GM19397 (cell line): ENCODE results near the gene SNX25.
A peak's percentile ranks its signal among the peaks of the same experiment; 100 is the strongest.
"Not testable (repeated sequence)": the region's sequence is repeated elsewhere in the genome, so short reads cannot be mapped to it uniquely, and the experiment has no call there.

Experiments used
- ATAC-seq: cut with Tn5 transposase; IDR thresholded peaks from one replicate; pipeline ENCODE4 v1.9.1; 2021; ENCODE audit warnings: mild to moderate bottlenecking, moderate library complexity; ENCODE audit not compliant: unreplicated experiment

SNX25 gene

GRCh38 chr4:185332575-185333464, 123.4 kb downstream of the SNX25 start:
- peak; percentile 55 for ATAC-seq

GRCh38 chr4:185334326-185334725, 124.9 kb downstream of the SNX25 start:
- ATAC-seq: no peak

DNA sequence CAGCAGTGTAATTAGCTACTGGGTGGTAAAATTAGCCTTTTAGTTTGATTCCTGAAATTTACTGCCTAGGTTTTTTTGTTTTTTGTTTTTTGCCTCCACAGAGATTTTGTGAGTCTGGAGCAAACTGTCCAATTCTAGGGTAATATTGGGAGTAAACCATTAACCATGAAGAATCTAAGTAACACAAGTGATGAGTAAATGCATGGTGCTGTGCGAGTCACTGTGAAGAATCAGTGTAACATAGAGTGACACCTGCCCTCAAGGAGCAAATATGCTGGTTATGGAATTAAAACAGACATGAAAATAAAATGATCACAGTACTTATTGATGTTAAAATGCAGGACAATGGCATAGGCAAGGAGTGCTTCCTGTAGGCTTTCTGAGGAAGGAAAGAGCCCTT, 126.2 kb downstream of the SNX25 start:
- no peak for ATAC-seq

DNA sequence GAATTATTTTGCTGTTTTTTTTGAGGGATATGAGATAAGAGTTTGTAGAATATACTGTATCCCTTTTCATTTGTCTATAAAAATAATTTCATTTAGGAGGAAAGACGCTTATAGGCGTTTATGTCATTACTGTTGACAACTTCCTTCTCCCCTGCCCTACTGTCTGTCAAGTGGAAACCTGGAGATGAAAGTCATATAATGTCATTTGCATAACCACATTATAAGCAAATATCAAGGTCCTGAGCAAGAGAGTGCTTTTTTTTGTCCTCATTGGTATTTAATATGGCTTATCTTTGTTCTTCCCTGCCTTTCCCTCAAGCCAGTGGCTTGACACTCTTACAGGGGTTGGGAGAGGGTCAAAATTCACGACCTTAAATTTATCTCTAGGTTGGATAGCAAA, 130.5 kb downstream of the SNX25 start:
- ATAC-seq: no peak

- no peak for ATAC-seq
Measured at GRCh38 chr4:185341377-185341776, 132.0 kb downstream of the SNX25 start.

DNA sequence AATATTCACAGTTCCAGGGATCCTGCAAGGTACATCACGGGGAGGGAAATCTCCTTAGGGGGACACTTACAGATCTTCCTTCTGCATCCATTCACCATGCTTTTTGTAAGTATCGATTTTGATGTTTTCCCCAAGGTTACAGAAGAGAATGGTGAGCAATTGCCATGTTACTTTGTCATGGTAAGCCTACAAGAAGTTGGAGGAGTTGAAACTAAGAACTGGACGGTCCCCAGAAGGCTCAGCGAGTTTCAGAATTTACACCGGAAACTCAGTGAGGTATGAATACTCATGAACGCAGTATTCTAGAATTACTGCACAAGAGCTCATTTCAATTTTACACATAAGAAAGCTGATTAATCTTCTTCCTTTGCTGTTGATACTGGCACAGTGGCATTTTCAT, 132.4 kb downstream of the SNX25 start:
- peak; percentile 60 for ATAC-seq

GRCh38 chr4:185343726-185344581, 134.6 kb downstream of the SNX25 start:
- no peak for ATAC-seq

GRCh38 chr4:185344743-185345538, 135.5 kb downstream of the SNX25 start:
- peak; percentile 38 for ATAC-seq

- no peak for ATAC-seq
Measured at GRCh38 chr4:185346975-185347601, 137.7 kb downstream of the SNX25 start.

- ATAC-seq: no peak
Measured at GRCh38 chr4:185351691-185352090, 142.3 kb downstream of the SNX25 start.

DNA sequence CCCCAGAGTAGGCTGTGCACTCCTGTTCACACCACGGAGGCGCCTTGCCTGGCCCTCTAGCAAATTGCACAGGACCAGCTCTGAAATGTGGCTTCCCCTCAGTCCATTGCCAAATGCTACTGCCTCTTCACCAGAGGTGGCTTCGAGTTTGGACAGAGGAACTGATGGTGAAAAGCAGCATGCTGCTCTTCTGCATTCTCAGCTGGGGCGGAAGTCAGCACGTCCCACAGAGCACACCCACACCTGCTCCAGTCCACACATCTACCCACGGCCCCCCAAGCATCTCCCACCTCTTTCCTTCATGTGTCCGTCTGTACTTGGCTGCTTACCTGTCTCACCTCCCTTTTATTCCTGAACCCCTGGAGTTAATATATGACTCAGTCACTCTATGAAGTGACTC, 142.8 kb downstream of the SNX25 start:
- ATAC-seq: no peak

GRCh38 chr4:185352741-185353140, 143.3 kb downstream of the SNX25 start:
- ATAC-seq: no peak

DNA sequence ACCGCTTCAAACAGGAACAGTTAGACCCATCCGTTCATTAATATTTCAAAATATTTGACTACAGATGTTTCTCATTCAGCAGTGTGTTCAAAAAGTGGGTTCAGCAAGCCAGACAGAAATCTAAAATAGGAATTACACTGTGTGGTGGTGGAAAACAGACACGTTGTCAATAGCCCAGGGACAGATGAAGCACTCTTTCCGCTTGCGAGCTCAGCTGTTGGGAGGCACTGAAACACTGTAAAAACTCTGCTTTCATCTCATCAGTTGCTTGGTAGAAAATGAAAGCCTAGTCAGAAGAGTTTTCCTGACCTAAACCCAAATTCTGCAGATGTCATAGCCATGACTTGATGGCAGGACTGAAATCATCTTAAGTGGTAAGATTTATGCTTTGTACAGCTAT, 147.8 kb downstream of the SNX25 start:
- no peak for ATAC-seq

DNA sequence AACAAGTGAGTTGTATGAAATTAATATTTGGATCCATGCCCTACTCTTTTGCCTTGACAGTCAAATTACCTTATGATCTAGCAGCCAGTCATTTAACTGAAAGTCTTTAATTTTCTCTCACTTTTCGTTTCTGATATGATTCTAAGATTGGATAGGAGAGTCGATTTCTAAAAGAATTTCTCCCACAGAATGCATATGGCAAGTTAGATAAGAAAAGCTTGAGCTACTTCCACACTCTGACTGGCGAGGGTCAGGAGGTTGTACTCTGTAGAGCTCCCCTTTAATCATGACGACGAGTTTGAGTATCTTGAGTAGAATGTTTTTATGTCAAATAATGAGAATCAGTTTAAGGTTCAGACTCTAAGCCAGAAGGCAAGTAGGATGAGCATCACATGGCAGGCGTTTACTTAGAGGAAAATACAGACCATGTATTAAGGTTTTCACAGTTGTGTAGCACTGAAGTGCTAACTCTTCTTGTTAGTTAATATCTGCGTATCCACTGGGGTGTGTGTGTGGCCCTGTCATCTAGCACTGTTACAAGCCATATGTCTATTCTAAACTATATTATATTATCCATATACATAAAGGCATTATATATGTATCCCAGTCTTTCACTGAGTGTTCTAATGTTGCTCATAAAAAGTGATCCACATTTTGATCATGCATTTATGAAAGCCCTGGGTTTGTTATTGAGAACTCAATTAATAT, 148.5 kb downstream of the SNX25 start:
- ATAC-seq: no peak

GRCh38 chr4:185358514-185358913, 149.1 kb downstream of the SNX25 start:
- ATAC-seq: no peak

- no peak for ATAC-seq
Measured at GRCh38 chr4:185358959-185359358, 149.6 kb downstream of the SNX25 start.

GRCh38 chr4:185359767-185360446, 150.5 kb downstream of the SNX25 start:
- no peak for ATAC-seq

DNA sequence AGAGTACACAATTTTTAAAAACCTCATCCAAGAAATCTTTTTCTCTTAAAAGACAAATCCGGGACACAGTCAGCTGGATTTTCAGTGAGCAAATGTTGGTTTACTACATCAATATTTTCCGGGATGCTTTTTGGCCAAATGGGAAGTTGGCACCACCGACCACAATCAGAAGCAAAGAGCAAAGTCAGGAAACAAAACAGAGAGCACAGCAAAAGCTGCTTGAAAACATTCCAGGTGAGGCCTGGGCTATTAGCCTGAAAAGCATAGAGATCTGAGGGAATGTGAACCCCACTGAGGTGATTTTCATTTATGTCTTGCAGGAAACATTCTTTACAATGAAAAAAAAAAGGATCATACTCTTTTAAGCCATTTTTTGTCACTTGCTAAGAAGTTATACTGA, 152.5 kb downstream of the SNX25 start:
- no peak for ATAC-seq

GRCh38 chr4:185362570-185362969, 153.2 kb downstream of the SNX25 start:
- not testable (repeated sequence) for ATAC-seq
